Fibroblast of peridontal ligament (primary cell): ENCODE data around the gene EIF3F.
"Not testable (repeated sequence)": the region's sequence is repeated elsewhere in the genome, so short reads cannot be mapped to it uniquely, and the experiment has no call there.

Source experiments
- DNase-seq: peaks from one replicate; pipeline ENCODE4 v3.0.0-alpha.2; 2010; ENCODE audit errors: extremely low read depth

EIF3F gene

GRCh38 chr11:7987560-7987883 lies 385 bp downstream of the EIF3F start:
- not testable (repeated sequence) for DNase-seq

DNA sequence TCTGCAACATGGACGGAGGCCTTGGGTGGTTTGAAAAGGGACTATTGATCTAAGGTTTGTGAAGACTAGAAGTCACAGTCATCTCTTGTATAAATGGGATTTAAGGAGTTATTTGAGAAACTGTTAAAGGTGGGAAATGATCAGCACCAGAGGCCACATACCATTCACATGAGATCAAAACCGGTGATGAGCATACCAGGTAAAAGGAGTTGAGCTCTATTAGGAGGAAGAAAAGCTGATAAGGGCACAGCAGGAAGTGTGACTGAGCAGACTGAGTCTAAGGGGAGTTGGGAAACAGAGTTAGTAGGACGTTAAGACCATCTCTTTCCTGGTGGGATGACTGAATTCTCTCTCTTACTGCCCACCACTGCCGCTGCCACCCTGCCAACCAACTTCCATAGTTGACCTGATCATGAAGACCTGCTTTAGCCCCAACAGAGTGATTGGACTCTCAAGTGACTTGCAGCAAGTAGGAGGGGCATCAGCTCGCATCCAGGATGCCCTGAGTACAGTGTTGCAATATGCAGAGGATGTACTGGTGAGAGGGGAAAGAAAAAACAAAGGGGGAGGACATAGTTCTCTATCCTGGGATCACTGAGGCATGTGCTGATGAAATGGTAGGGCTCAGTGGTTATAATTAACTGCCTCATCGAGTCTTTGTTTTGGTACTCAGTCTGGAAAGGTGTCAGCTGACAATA lies 7.6 kb downstream of the EIF3F start:
- DNase-seq: no peak

DNA sequence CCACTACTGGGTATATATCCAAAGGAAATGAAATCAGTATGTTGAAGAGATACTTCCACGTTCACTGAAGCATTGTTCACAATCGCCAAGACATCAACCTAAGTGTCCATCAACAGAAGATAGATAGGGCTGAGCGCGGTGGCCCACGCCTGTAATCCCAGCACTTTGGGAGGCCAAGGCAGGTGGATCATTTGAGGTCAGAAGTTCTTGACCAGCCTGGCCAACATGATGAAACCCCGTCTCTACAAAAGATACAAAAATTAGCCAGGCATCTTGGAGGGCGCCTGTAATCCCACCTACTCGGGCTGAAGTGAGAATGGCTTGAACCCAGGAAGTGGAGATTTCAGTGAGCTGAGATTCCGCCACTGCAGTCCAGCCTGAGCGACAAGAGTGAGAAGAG lies 12.7 kb downstream of the EIF3F start:
- no peak for DNase-seq

DNA sequence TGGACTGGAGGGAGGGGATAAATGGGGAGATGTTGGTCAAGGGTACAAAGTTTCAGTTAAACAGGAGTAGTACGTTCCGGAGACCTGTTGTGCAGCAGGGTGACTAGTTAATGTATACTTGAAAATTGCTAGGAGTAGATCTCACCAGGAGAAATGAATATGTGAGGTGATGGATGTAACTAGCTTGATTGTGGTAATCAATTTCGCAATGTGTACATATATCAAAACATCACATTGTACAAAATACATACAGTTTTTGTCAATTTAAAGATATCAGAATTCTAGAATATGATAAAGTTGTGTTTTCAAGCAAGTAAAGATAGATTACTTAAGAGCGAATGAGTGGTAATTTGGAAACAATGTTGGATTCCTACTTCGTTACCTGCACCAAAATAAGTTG lies 13.3 kb downstream of the EIF3F start:
- no peak for DNase-seq

DNA sequence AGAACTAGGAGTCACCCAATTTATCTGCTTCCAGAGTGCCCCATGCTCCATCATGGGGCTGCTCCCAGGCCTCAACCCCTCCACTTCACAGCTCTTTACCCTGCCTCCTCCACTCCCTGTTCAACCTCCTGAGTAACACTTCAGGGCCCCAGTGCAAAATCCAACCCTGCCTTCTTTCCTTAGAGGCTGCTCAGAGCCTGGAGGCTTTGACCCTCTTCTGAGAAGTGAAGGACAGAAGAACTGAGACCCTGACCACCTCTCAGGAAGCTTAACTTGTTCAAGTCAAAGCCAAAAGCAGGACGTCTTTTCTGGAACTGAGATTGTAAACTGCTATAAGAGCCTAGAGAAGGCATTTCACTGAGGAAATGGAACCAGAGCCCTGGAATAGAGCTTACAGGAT lies 15.5 kb downstream of the EIF3F start:
- DNase-seq: no peak

DNA sequence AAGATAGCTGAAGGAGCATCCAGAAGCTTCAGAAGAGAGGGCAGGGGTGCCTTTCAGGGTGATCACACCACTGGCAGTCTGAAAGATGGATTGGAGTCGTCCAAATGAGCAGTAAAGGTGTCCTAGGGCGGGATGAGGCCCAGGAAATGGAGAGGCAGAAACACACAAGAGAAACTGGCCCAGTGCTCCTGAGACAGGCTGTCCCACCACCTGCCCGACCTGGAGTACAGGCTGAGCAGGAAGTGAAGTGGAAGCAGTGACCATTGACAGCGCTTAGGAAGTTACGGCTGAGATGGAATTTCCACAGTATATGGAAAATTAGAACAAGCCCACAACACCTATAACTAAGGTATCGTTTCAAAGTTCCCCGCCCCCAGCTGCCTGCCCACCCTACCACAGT lies 16.1 kb downstream of the EIF3F start:
- DNase-seq: no peak

DNA sequence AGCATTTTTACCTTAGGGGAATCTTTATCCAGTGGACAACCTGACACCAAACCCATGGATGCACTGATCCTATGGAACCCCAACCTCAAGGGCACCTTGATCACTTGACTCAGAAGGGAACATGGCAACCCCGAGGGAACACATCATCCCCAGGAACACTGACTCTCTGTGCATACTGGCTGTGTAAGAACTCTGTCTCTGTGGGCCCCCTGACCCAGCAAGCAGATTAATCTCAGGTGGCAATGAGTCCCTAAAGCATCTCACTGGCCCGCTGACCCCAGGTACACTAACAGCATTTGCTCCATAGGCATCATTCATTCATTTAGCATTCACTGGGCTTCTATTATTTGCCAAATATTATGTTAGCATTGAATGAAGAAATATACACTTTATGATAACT lies 16.9 kb downstream of the EIF3F start:
- DNase-seq: no peak

- DNase-seq: no peak
Observed at GRCh38 chr11:8005556-8005955, 18.4 kb downstream of the EIF3F start.

DNA sequence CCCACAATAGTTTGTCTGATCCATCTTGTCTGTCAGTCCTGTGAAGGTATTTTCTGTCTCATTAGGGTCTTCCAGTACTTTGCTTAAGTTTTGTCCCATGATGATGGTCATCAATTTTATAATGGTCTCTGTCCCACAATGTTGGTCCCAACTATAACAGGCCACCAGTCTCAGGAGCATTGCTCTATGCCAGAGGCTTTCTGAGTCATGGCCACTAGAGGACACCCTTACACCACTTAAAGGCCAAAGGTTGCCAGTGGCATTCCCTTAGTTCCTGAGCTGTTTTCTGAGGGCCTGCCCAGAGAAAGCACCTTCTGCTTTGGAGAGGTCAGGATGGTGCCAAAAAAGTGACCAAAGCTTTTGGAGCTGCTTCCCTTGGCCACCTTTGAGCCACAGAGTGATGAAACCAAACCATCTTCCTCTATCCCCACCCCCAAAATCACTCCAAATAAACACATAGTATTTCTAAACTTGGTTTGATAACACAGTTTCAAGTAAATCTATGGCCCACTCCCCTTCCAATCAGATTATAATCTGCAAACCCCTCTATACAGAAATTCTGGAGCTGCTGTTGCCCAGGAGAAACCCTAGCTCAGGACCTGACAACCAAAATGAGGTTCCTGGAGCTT lies 19.3 kb downstream of the EIF3F start:
- DNase-seq: peak; percentile 81

GRCh38 chr11:8008212-8008611 lies 21.1 kb downstream of the EIF3F start:
- DNase-seq: no peak

- DNase-seq: no peak
Observed at GRCh38 chr11:8009856-8010255, 22.7 kb downstream of the EIF3F start.

GRCh38 chr11:8011371-8011770 lies 24.2 kb downstream of the EIF3F start:
- DNase-seq: no peak

DNA sequence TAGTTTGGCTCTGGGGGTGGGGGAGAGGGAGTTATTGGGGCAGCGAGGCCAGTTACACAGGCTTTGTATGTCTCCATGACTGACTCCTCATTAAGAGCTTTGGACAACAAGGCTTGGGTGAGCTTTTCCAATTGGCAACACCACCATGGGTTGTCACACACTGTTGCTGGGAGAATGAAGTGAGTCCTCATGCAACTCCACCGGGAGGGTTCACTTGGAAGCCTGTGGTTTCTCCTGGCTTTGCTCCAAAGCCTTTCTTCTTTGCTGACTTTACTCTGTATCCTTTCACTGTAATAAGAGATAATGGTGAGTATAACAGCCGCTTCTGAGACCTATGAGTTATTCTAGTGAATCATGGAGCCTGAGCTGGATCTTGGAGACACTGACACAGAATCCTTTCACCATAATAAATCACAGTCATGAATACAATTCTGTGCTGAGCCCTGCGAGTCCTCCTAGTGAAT lies 24.9 kb downstream of the EIF3F start:
- peak; percentile 85 for DNase-seq

DNA sequence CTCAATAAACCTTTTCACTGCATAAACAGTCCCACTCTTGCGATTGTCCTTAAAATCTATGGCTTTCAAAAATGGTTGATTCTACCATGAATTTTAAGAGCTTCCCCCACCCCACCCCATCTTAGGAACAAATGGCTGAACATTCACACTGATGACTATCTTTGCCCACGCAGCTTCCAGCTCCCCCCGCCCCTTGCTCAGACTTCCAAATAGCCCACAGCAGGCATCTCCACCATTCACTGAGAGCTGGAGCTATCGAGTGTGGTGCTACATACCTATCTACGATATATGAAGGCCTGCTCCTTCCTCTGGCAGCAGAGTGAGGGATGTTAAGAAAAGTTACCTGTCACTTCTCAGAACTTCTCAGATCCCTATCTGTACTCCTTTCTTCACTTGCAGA lies 26.7 kb downstream of the EIF3F start:
- no peak for DNase-seq

DNA sequence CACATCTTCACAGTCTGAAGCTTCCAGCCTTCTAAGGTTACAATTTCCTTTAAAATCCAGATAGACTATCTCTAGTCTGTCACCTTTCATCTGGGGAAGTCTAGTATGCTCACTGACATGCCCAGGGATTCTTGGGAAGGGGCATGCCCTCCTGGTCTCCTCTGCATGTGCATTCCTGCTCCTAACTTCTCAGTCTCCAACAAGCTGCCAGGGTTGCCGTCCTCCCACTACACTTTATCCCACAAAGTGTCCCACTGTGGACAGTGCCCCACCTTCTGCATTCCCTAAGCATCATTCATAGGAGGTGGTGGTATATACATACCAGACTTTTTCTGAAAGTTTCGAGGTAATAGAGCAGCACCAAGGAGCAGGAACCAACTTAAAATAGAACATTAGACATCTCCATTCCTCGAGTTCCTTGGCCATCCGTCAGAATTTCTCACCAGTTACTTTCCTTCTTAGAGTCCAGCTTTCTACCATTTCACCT lies 28.7 kb downstream of the EIF3F start:
- peak; percentile 40 for DNase-seq

DNA sequence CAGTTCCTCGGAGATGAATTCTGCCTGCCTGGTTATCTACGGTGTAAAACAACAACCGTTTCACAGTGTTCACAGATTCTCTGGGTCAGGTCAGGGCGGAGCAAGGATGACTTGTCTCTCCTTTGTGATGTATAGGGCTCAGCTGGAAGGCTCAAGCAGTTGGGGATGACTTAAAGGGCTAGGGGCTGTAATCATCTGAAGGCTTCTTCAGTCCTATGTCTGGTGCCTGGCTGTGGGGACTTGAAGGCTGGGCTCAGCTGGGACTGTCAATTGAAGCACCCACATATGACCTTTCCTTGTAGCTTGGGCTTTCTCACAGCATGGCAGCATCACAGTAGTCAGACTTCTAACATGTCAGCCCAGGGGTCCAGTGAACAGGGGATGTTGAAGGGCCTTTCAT lies 29.3 kb downstream of the EIF3F start:
- DNase-seq: no peak

- DNase-seq: no peak
Observed at GRCh38 chr11:8017071-8017470, 29.9 kb downstream of the EIF3F start.

DNA sequence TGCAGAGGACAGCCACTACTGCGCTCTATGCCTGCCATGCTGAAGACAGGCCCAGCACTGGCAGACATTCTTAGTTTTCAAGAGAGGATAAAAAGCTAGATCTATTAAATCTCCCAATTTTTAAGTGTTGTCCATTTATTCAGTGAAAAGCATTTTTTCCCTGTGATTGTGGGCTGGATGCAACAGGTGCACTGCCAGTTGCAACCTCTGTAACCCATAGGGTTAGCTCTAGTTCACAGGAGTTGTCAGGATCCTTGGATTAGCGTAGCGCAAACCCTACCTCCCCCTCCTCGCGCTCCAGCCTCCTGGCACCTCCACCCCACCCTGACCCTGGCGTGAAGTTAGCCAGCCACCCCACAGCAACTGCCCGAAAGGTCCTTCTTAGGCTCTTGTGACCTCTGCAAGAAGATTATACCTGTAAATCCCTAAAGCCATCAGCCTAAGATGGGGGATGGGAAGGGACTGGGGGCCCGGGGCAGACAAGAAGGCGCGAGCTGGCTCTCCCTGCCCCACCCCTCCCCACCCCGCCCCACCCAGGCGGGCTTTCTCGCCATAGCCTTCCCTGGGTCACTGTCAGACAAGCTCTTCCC lies 30.9 kb downstream of the EIF3F start:
- no peak for DNase-seq

GRCh38 chr11:8018484-8019313 lies 31.6 kb downstream of the EIF3F start:
- peak; percentile 74 for DNase-seq

- peak; percentile 36 for DNase-seq
Observed at GRCh38 chr11:8019314-8020243, 32.4 kb downstream of the EIF3F start.

- DNase-seq: no peak
Observed at GRCh38 chr11:8020244-8020597, 33.1 kb downstream of the EIF3F start.
